Measurements from ENCODE around the gene IGFBP6.

IGFBP6 gene

GRCh38 chr12:53145383-53146260 is 48.2 kb downstream of the IGFBP6 start:
- Histone ChIP-seq H3K9ac (ENCODE audit: low read length) (no peak overlapping the region), H3K36me3 (ENCODE audit: insufficient read depth, low read length) (no peaks in the 10 kb centered on the region), H3K9me2 (ENCODE audit: low read depth, low read length) (no peaks in the 10 kb centered on the region), H3K4me2 (ENCODE audit: low read length) (no peak overlapping the region), H3K27me3 (ENCODE audit: insufficient read depth, low read length) (no peaks in the 10 kb centered on the region), H3K27ac (ENCODE audit: low read depth, low read length, poor library complexity, severe bottlenecking) (no peak overlapping the region), H3K79me2 (ENCODE audit: insufficient read depth, low read length) (no peaks in the 10 kb centered on the region), H4K20me1 (ENCODE audit: insufficient read depth, low read length) (no peaks in the 10 kb centered on the region), H3F3A (ENCODE audit: insufficient read depth, low read length) (peaks cover 4% of the 10 kb centered on the region; the same call in 1 of the 2 replicates), H2AFZ (ENCODE audit: low read length) (no peak overlapping the region), H3K4me1 (ENCODE audit: insufficient read depth, low read length, severe bottlenecking) (no peaks in the 10 kb centered on the region), H3K4me3 (ENCODE audit: low read depth, low read length, poor library complexity, severe bottlenecking) (no peak overlapping the region), H3K9me3 (ENCODE audit: low read length) (no peaks in the 10 kb centered on the region)
- TF ChIP-seq CTCF (IDR thresholded peaks at IDR 0.05; ENCODE audit: low read length) = no peak
- no peak for TF ChIP-seq EZH2 (IDR thresholded peaks at IDR 0.05; ENCODE audit: borderline replicate concordance, low read length)

GRCh38 chr12:53147181-53147580 is 49.7 kb downstream of the IGFBP6 start:
- H3K9me3 ChIP-seq (ENCODE audit: low read length) = no peaks in the 10 kb centered on the region
- peaks cover 4% of the 10 kb centered on the region; the same call in 1 of the 2 replicates for H3F3A ChIP-seq (ENCODE audit: insufficient read depth, low read length)
- H3K36me3 ChIP-seq (ENCODE audit: insufficient read depth, low read length) = no peaks in the 10 kb centered on the region
- H3K4me1 ChIP-seq (ENCODE audit: insufficient read depth, low read length, severe bottlenecking) = no peaks in the 10 kb centered on the region
- H3K4me3 ChIP-seq (ENCODE audit: low read depth, low read length, poor library complexity, severe bottlenecking) = no peak overlapping the region
- H4K20me1 ChIP-seq (ENCODE audit: insufficient read depth, low read length) = no peaks in the 10 kb centered on the region
- H3K9me2 ChIP-seq (ENCODE audit: low read depth, low read length) = no peaks in the 10 kb centered on the region
- H3K9ac ChIP-seq (ENCODE audit: low read length) = no peak overlapping the region
- H3K27me3 ChIP-seq (ENCODE audit: insufficient read depth, low read length) = no peaks in the 10 kb centered on the region
- H3K79me2 ChIP-seq (ENCODE audit: insufficient read depth, low read length) = no peaks in the 10 kb centered on the region
- no peak overlapping the region for H3K27ac ChIP-seq (ENCODE audit: low read depth, low read length, poor library complexity, severe bottlenecking)
- no peak overlapping the region for H2AFZ ChIP-seq (ENCODE audit: low read length)
- no peak overlapping the region for H3K4me2 ChIP-seq (ENCODE audit: low read length)
- no peak for TF ChIP-seq EZH2 (IDR thresholded peaks at IDR 0.05; ENCODE audit: borderline replicate concordance, low read length)
- TF ChIP-seq CTCF (IDR thresholded peaks at IDR 0.05; ENCODE audit: low read length) = no peak

- Histone ChIP-seq H3K9me2 (ENCODE audit: low read depth, low read length) (no peaks in the 10 kb centered on the region), H3K27ac (ENCODE audit: low read depth, low read length, poor library complexity, severe bottlenecking) (no peak overlapping the region), H3K4me1 (ENCODE audit: insufficient read depth, low read length, severe bottlenecking) (no peaks in the 10 kb centered on the region), H3K9me3 (ENCODE audit: low read length) (no peaks in the 10 kb centered on the region), H3K9ac (ENCODE audit: low read length) (no peak overlapping the region), H3F3A (ENCODE audit: insufficient read depth, low read length) (peaks cover 4% of the 10 kb centered on the region; the same call in 1 of the 2 replicates), H3K4me2 (ENCODE audit: low read length) (no peak overlapping the region), H3K79me2 (ENCODE audit: insufficient read depth, low read length) (no peaks in the 10 kb centered on the region), H3K4me3 (ENCODE audit: low read depth, low read length, poor library complexity, severe bottlenecking) (no peak overlapping the region), H3K27me3 (ENCODE audit: insufficient read depth, low read length) (no peaks in the 10 kb centered on the region), H4K20me1 (ENCODE audit: insufficient read depth, low read length) (no peaks in the 10 kb centered on the region), H2AFZ (ENCODE audit: low read length) (no peak overlapping the region), H3K36me3 (ENCODE audit: insufficient read depth, low read length) (no peaks in the 10 kb centered on the region)
- TF ChIP-seq EZH2 (IDR thresholded peaks at IDR 0.05; ENCODE audit: borderline replicate concordance, low read length) (no peak), CTCF (IDR thresholded peaks at IDR 0.05; ENCODE audit: low read length) (no peak)
Measured at GRCh38 chr12:53147653-53148052, 50.2 kb downstream of the IGFBP6 start.
